22Rv1 (cell line): ENCODE results near the gene NCK2.

ENCODE experiments used
- CTCF ChIP-seq: fragments of 450-650 bp; IDR thresholded peaks from 2 replicates; pipeline ENCODE4 v1.5.1; 2017; ENCODE audit warnings: mild to moderate bottlenecking
- ZFX ChIP-seq: fragments of 450-650 bp; IDR thresholded peaks from 2 replicates; pipeline ENCODE4 v1.6.1; 2017; ENCODE audit warnings: antibody characterized with exemption, borderline replicate concordance

- no peak for TF ChIP-seq CTCF
- no peak for TF ChIP-seq ZFX
Measured at GRCh38 chr2:105912081-105912480, 167.4 kb downstream of the NCK2 start.
